ENCODE measurements around the gene SLC39A7. TPM values are rescaled to one million over a fixed set of nuclear protein-coding genes. Genes with fewer than 3 reads are reported as not detected.
"Not testable (repeated sequence)": the region's sequence is repeated elsewhere in the genome, so short reads cannot be mapped to it uniquely, and the experiment has no call there.

The SLC39A7 gene
- total RNA-seq, 1 experiment from 2014 or later, result 130 TPM

- H3K79me2 ChIP-seq (ENCODE audit: insufficient read depth, low read length); ATAC-seq; H3K9me3 ChIP-seq (ENCODE audit: control insufficient read depth in 1 of 2, insufficient read depth in 1 of 2, low read depth in 1 of 2, low read length in 2 of 2); RAD21 ChIA-PET (ENCODE audit: low non-redundant PET in 1 of 2, low total read pairs in 2 of 2, uncharacterized antibody in 2 of 2, unreplicated experiment in 2 of 2); H4K20me1 ChIP-seq (ENCODE audit: insufficient read depth); intact Hi-C loops (cut with micrococcal nuclease); H3K27ac ChIP-seq (ENCODE audit: low read depth, low read length); BruUV-seq (replicated peaks); H3K27me3 ChIP-seq (ENCODE audit: insufficient read depth, low read length); H2AFZ ChIP-seq (ENCODE audit: low read depth, low read length, poor library complexity, severe bottlenecking); H3K4me1 ChIP-seq (ENCODE audit: control insufficient read depth in 1 of 2, insufficient read depth in 2 of 2, low read length in 2 of 2); H3K9me2 ChIP-seq (ENCODE audit: insufficient read depth); POLR2A ChIA-PET; H3K36me3 ChIP-seq (ENCODE audit: control insufficient read depth in 1 of 2, insufficient read depth in 2 of 2, low read length in 2 of 2); H3K4me2 ChIP-seq (ENCODE audit: low read length); CTCF ChIA-PET; H3K4me3 ChIP-seq (replicated peaks in 1 of 2; ENCODE audit: low read depth in 1 of 2, low read length in 2 of 2); DNase-seq (ENCODE audit: low read depth, low spot score); H3K9ac ChIP-seq (ENCODE audit: low read length): not testable (repeated sequence)
These were observed 25.9 kb downstream of the SLC39A7 start for GRCh38 chr6:33226503-33227120.

- BruUV-seq (replicated peaks), result no TSS peak
These were observed 34.6 kb downstream of the SLC39A7 start for GRCh38 chr6:33235221-33235634.

More at GRCh38 chr6:33235221-33235634, 34.6 kb downstream of the SLC39A7 start:
- no peak overlapping the region for H3K27ac ChIP-seq (ENCODE audit: low read depth, low read length)
- RAD21 ChIA-PET (ENCODE audit: low non-redundant PET in 1 of 2, low total read pairs in 2 of 2, uncharacterized antibody in 2 of 2, unreplicated experiment in 2 of 2), result no interaction called here
- DNase-seq (ENCODE audit: low read depth, low spot score), result no peak
- no peak overlapping the region for H3K9ac ChIP-seq (ENCODE audit: low read length)
- intact Hi-C loops (cut with micrococcal nuclease), result no loop called here
- no peaks in the 10 kb centered on the region; the same call in 1 of the 2 replicates for H3K27me3 ChIP-seq (ENCODE audit: insufficient read depth, low read length)
- TF ChIP-seq YY1 (IDR thresholded peaks at IDR 0.05; ENCODE audit: extremely low read depth, insufficient replicate concordance, low read depth, low read length) (no peak), TCF7L2 (IDR thresholded peaks at IDR 0.05; ENCODE audit: borderline replicate concordance, extremely low read depth, insufficient read depth, insufficient read length) (no peak), CTCF (IDR thresholded peaks at IDR 0.05 in 2 of 3, conservative IDR thresholded peaks at IDR 0.05 in 1 of 3; ENCODE audit: borderline replicate concordance in 1 of 3, insufficient read depth in 1 of 3, low read depth in 2 of 3, low read length in 2 of 3) (no peak), SIN3A (IDR thresholded peaks at IDR 0.05; ENCODE audit: low read depth) (no peak), POLR2A (IDR thresholded peaks at IDR 0.05; ENCODE audit: borderline replicate concordance, extremely low read depth, insufficient read depth, insufficient read length) (no peak), SP1 (IDR thresholded peaks at IDR 0.05; ENCODE audit: low read depth) (no peak), EGR1 (IDR thresholded peaks at IDR 0.05; ENCODE audit: low read depth) (no peak), SRF (IDR thresholded peaks at IDR 0.05; ENCODE audit: low read depth) (no peak), CEBPB (IDR thresholded peaks at IDR 0.05; ENCODE audit: low read depth) (no peak), ZFX (IDR thresholded peaks at IDR 0.05) (no peak), EZH2phosphoT487 (IDR thresholded peaks at IDR 0.05; ENCODE audit: borderline replicate concordance) (no peak), REST (IDR thresholded peaks at IDR 0.05; ENCODE audit: low read depth) (no peak), FOSL1 (IDR thresholded peaks at IDR 0.05; ENCODE audit: low read depth) (no peak), MAX (IDR thresholded peaks at IDR 0.05) (no peak), CBX3 (IDR thresholded peaks at IDR 0.05; ENCODE audit: low read depth) (no peak)
- POLR2A ChIA-PET, result no interaction called here
- CTCF ChIA-PET, result interaction anchor here (1.7 kb wide), 1 partner anchor 13 kb away, joined by 5 read pairs; no protein-coding TSS in a partner anchor
- H3K4me3 ChIP-seq (replicated peaks in 1 of 2; ENCODE audit: low read depth in 1 of 2, low read length in 2 of 2), result no peak overlapping the region
- no peak overlapping the region for H2AFZ ChIP-seq (ENCODE audit: low read depth, low read length, poor library complexity, severe bottlenecking)
- H4K20me1 ChIP-seq (ENCODE audit: insufficient read depth), result no peaks in the 10 kb centered on the region
- no peaks in the 10 kb centered on the region for H3K9me3 ChIP-seq (ENCODE audit: control insufficient read depth in 1 of 2, insufficient read depth in 1 of 2, low read depth in 1 of 2, low read length in 2 of 2)
- H3K4me2 ChIP-seq (ENCODE audit: low read length), result no peak overlapping the region
- H3K36me3 ChIP-seq (ENCODE audit: control insufficient read depth in 1 of 2, insufficient read depth in 2 of 2, low read length in 2 of 2), result no peaks in the 10 kb centered on the region
- no peaks in the 10 kb centered on the region for H3K79me2 ChIP-seq (ENCODE audit: insufficient read depth, low read length)
- no peaks in the 10 kb centered on the region for H3K9me2 ChIP-seq (ENCODE audit: insufficient read depth)
- H3K4me1 ChIP-seq (ENCODE audit: control insufficient read depth in 1 of 2, insufficient read depth in 2 of 2, low read length in 2 of 2), result no peaks in the 10 kb centered on the region
- ATAC-seq, result no peak
